HG03103 (cell line): ENCODE data around the gene LHCGR.
"Not testable (repeated sequence)": the region's sequence is repeated elsewhere in the genome, so short reads cannot be mapped to it uniquely, and the experiment has no call there.

ENCODE experiments used
- ATAC-seq: cut with Tn5 transposase; IDR thresholded peaks from one replicate; pipeline ENCODE4 v1.9.1; 2021; ENCODE audit warnings: low read depth; ENCODE audit not compliant: unreplicated experiment

LHCGR gene

GRCh38 chr2:48749291-48750127 is 6.0 kb downstream of the LHCGR start:
- ATAC-seq: peak; percentile 53

- no peak for ATAC-seq
Observed at GRCh38 chr2:48747319-48747718, 8.2 kb downstream of the LHCGR start.

GRCh38 chr2:48739236-48739635 is 16.3 kb downstream of the LHCGR start:
- not testable (repeated sequence) for ATAC-seq

DNA sequence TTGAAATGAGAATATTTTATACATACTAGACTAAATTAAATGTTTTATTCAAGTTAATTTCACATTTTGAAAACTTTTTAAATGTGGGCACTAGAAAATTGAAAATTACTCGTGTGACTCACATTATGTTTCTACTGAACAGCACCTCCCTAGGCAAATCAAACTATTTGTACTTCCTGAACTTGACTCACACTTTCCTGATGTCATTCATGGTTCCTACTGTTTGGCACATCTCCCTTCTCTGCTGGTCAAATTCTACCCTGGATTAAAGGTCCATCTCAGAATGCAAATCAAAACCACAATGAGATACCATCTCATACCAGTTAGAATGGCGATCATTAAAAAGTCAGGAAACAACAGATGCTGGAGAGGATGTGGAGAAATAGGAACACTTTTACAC is 16.7 kb downstream of the LHCGR start:
- ATAC-seq: no peak

GRCh38 chr2:48736251-48736650 is 19.3 kb downstream of the LHCGR start:
- ATAC-seq: no peak

GRCh38 chr2:48734576-48735303 is 20.8 kb downstream of the LHCGR start:
- no peak for ATAC-seq

DNA sequence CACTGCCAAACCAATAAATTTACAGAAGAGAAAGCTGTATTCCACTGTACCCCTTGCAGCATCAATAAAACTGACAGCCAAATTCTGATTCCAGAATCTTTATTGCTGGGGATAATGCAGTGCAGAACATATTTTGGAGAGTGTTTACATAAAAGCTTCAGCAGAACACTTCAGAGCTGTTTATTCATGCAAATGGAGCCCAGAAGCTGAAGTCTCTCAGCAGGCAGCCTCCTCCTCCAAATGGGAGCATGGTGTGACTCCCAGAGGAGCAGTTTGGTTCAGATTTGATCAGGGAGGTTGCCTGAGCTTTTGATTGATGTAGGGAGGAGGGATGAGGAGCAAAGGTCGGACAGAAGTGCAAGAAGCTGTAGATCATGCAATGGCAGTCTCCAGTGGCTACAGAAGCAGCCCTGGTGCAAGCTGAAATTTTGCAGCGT is 22.4 kb downstream of the LHCGR start:
- no peak for ATAC-seq

GRCh38 chr2:48728840-48729239 is 26.7 kb downstream of the LHCGR start:
- ATAC-seq: no peak

GRCh38 chr2:48728295-48728694 is 27.2 kb downstream of the LHCGR start:
- ATAC-seq: no peak

GRCh38 chr2:48727560-48727959 is 28.0 kb downstream of the LHCGR start:
- ATAC-seq: no peak

GRCh38 chr2:48725696-48726494 is 29.6 kb downstream of the LHCGR start:
- no peak for ATAC-seq

DNA sequence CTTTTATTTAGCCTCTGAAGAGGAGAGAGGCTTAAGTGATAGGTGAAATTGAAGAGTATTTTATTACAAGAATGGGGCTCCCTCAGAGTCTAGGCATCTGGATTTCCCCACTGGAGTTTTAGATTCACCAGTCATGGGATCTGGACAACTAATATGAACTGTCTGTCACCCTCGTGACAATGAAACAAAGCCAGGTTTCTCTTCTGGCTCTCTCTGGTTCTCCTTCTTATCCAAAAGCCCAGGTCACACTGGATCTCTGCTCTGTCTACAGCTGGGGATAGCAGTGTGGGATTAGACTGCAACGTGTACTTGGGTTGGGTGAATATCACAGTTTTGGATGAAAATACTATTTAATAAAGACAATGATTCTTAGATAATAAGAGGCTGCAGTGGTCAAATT is 31.2 kb downstream of the LHCGR start:
- ATAC-seq: no peak

- ATAC-seq: no peak
Observed at GRCh38 chr2:48723129-48723528, 32.4 kb downstream of the LHCGR start.

GRCh38 chr2:48722391-48722790 is 33.1 kb downstream of the LHCGR start:
- no peak for ATAC-seq

DNA sequence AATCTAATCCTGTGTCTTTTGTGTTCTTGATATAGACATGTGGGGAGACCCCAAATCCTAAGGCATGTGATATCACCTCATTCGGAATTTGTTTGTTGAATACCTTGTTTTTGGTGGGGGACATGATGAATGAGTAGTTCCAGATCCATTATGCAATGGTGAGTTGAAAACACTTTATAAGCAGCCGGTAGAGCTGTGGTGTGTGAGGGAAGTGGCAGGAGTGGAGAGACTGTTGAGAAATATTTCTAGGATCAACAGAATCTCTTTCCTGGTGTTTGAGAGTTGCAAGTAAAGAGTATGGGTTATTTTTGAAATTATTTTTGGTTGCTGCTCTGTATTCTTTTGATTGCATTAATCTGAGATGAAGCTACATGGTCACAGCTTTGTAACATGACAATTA is 34.4 kb downstream of the LHCGR start:
- ATAC-seq: no peak

DNA sequence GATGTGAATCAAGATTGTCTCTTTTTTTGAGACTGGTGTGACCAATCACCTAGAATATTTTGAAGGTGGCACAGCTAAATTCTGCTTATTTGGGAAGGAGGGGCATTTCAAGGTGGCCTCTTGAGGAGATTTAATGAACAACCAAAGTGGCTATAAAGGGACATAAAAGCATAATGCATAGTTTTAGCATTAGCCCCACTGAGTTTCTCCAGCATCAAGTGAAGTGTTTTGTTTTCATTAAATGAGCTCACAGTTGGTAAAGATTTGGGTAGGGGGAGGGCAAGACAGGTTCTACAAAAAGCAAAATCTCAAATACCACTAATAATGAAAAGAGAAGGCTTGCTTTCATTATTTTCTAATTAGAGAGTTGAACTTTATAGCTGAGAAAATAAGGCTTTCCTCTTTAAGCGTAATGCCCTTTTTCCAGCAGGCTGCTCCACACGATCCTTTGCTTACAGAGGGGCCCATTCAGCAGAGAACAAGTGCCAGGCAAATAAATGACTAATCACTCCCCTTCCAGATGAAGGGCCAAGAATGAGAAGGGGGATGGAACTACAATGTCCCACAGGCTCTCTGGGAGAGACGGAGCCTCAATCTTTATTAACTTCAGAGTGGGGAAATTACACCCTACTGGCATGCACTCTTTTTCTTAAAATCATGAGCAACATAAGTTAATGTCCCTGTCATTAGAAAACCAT is 35.9 kb downstream of the LHCGR start:
- ATAC-seq: no peak

DNA sequence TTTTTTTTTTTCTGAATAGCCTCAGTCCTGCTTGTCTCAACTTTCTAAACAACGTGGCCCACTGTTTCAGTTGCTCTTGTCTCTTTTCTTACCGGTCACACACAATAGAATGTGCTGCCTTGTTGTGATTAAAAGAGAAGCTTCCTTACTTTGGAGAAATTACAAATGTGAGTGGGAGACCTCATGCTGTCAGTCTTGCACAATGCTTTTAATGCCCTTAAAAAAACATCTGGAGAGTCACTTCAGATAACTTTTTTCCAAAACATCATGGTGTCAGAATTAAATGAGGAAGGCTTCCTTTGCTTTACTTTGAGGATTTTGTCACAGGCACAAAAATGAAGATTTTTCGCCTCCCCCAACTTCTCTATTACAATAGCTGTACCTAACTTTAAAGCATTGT is 37.7 kb downstream of the LHCGR start:
- ATAC-seq: no peak

GRCh38 chr2:48715956-48716355 is 39.6 kb downstream of the LHCGR start:
- no peak for ATAC-seq

DNA sequence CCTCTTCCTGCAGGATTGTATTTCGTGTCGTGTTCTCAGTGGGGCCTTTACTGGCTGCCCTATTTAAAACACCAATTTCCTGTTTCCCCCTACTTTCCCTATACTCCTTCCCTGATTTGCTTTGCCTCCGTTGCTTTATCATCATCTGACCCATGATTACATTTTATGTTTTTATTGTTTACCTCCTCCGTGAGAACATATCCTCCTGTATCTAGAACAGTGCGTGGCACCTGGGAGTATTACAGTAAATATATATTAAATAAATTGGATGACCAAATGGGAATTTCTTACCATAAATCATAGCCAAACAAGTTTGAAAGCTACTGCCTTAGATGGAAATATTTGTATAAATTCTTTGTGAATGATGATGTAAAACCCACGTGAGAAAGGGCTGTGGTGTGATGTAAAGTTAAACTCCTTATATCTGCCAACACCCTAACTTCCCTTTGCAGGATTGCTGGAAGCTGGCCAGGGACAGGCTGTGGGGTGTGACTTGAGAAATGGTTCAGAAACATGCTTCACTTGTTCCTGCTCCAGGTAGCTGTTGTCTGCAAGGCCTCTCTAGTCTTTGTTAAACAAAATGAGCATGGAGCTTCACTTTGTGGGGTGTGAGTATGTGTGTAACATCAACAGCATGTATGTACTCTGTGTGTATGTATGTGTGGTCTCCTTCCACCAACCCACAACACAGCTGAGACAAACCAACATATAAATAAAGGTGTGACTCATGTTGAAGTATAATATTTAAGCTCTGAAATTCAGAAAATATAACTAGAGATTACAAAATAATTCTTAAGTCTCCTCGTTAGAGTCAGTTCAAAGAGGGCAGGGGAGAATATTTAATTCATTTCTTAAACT is 40.3 kb downstream of the LHCGR start:
- no peak for ATAC-seq

- no peak for ATAC-seq
Observed at GRCh38 chr2:48714245-48714644, 41.3 kb downstream of the LHCGR start.
